Activated naive CD8-positive, alpha-beta T cell treated with anti-CD3 and anti-CD28 coated beads, Interleukin-2, amount 50 U/mL, for 16 hours (primary cell): ENCODE data around the gene TRIM10.

Source experiments
- DNase-seq: peaks from one replicate; pipeline ENCODE4 v3.0.0-alpha.2; 2020; ENCODE audit warnings: low read depth, low spot score

TRIM10 gene, protein sequence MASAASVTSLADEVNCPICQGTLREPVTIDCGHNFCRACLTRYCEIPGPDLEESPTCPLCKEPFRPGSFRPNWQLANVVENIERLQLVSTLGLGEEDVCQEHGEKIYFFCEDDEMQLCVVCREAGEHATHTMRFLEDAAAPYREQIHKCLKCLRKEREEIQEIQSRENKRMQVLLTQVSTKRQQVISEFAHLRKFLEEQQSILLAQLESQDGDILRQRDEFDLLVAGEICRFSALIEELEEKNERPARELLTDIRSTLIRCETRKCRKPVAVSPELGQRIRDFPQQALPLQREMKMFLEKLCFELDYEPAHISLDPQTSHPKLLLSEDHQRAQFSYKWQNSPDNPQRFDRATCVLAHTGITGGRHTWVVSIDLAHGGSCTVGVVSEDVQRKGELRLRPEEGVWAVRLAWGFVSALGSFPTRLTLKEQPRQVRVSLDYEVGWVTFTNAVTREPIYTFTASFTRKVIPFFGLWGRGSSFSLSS

DNA sequence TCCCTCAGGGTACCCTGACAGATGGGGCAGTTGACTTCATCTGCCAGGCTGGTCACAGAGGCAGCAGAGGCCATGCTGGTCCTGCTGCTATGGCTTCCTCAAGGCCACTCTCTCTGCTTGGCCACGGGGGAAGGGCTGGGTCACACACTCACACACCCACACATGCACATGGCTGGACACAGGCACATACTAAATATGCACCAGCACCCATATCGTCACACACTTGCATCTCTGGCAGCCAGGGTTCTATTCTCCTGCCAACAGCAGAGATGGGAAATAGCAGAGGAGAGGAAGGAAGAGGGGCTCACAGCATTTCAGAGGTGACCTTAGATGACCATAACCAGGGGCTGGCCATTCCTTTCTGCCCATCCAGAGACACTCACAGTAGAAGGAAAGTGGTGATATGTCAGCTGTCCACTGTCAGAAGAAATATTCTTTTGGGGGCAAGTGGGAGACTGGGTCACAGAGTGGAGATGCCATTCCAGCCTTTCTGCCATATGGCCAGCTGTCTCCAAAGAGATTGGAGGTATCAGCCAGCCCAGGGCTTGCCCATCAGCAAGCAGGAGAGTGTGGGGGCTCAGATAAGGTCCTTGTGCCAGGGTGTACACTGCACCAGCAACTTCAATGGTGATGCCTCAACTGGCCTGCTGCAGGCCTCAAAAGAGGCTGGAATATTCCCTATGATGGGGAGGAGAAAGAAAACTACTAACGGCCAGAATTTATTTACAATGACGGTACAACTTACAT, at the start of gene TRIM10:
Gene TRIM10 (minus strand): TSS at position 427 of the 747 bp plus-strand sequence. CDS start 353 bp downstream, at position 74.
- DNase-seq, result no peak

DNA sequence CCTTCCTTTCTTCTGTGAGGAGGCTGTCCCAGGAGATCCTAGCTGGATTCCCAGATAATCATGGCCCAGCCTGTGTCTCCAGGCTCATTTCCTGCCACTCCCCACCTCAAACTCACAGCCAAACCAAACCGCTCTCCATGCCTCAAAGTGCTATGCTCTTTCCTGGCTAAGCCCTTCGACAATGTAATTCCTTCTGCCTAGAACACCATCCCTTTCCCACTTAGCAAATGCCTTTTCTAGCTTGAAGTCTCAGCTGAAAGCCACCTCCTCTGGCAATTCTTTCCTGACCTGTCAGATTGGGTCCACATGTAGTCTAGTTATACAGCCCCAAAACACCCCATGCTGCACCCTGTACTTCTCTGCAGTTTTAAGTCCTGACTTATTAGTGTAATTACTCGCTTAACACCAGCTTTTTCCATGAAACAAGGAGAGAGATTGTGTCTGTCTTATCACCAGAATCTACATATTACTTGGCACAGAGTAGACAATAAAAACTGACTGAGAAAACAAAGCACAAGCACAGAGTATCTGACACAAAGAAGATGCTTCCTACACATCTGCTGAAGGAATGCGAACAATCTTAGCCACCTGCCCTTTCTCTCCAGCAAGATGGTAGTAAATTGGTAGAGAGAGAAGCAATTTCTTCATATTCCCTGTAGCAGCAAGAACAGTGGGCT, 46.7 kb upstream of the TRIM10 start:
- no peak for DNase-seq

DNA sequence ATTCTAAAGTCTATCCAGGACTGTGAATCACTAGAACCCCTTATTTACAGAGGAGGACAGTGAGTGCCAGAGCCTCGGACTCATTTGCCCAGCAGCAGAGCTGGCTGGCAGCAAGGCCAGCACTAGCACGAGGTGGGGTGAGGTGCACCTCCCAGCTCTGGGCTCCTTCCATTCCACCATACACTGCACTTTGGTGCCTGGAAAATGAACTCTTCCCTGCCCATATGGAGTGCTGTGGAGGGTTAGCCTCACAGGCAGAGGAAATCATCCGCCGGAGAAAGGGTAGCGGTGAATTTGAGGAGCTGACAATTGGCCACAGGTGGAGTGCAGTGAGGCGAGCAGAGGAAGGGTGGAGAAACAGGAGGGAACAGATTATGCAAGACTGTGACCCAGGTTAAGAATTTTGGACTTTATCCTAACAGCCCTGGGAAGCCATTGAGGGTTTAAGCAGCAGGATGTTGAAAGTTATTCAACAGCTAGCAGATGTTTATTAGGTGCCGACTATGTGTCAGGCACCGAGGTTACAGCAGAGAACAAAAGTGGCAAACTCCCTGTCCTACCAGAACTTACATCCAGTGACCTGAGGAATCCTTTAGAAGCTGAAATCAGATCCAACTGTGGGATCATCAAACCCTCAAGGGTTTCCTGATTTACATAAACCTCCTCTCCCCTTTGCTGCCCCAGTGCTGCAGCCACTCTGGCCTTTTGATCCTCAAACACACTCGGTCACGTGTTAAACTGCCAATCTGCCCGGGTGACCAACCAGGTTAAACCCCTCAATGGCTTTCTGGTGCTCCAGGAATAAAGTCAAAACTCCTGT, 46.0 kb upstream of the TRIM10 start:
- DNase-seq, result no peak

DNA sequence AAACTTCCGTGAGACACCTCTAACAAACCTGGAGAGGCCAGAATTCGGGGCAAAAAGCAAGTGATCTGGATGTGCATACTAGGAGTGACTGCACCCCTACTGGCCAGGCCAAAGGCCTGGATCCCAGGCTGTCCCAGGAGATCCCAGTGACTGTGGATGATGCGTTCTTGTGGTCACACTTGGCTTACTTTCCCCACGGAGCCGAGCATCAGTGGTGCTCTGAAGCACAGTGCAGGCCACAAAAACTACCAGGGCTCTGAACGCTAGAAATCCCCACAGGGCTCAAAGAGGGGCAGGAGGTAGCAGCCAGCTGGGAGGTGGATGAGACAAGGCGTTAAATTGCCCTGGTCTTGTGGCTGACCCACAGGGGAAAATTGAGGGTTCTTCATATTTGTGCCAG, 45.1 kb upstream of the TRIM10 start:
- DNase-seq, result no peak

DNA sequence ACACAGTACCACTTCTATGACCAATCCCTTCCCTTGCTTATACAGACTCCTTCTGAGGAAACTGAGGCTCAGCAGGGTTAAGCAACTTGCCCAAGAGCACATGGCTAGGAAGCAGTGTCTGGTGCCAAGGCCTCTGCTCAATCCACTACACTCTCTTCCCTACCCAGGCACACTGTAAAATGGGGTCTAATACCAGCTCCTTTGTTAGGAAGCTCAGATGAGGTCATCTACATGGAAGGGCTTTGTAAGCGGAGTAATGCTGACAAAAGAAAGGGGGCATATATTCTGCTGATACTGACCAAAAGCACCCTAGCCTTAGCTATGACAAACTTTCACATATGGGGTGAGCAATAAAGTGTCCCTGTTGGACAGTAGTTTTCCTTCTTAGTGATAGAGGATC, 43.1 kb upstream of the TRIM10 start:
- no peak for DNase-seq

- no peak for DNase-seq
Measured at GRCh38 chr6:30202366-30202765, 41.4 kb upstream of the TRIM10 start.

- DNase-seq, result no peak
Measured at GRCh38 chr6:30200551-30201281, 39.7 kb upstream of the TRIM10 start.

DNA sequence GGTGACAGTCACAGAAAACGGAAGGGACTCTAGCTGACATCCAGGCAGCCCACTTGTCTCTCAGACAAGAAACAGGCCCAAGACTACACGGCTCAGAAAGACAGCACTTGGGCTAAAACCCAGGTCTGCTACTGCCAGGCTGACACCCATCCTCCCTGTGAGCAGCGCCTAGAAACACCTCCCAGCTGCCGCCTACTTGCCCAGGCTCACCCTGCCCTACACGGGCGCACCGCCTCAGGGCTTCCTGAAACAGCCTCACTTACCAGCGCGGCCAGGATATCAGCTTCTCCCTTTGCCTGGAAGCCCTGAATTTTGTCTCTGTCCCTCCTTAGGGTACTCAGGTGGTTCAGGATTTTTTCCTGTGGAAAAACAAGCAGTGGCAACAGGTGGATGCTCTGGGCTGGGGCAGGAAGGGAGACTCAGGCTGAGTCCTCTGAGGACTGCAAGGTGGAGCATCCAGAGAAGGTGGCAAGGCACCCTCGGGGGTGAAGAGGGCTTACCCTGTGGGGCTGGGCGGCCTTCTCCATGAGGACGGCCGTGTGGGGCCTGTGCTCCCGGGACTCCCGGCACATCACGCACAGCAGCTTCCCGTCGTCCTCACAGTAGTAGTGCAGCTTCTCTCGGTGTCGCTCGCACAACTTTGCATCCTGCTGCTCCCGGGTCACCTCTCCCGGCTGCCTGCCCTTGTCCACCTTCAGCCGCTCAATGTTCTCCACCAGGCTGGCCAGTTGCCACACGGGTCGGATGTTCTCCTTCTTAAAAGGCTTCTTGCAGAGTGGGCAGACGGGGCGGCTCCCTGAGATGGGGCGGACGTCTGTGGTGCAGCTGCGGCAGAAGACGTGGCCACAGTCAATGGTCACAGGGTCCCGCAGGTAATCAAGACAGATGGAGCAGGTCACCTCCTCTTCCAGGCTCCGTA, 37.4 kb upstream of the TRIM10 start:
- DNase-seq, result no peak

GRCh38 chr6:30196376-30196775, 35.4 kb upstream of the TRIM10 start:
- DNase-seq, result no peak

GRCh38 chr6:30195951-30196350, 34.9 kb upstream of the TRIM10 start:
- no peak for DNase-seq

DNA sequence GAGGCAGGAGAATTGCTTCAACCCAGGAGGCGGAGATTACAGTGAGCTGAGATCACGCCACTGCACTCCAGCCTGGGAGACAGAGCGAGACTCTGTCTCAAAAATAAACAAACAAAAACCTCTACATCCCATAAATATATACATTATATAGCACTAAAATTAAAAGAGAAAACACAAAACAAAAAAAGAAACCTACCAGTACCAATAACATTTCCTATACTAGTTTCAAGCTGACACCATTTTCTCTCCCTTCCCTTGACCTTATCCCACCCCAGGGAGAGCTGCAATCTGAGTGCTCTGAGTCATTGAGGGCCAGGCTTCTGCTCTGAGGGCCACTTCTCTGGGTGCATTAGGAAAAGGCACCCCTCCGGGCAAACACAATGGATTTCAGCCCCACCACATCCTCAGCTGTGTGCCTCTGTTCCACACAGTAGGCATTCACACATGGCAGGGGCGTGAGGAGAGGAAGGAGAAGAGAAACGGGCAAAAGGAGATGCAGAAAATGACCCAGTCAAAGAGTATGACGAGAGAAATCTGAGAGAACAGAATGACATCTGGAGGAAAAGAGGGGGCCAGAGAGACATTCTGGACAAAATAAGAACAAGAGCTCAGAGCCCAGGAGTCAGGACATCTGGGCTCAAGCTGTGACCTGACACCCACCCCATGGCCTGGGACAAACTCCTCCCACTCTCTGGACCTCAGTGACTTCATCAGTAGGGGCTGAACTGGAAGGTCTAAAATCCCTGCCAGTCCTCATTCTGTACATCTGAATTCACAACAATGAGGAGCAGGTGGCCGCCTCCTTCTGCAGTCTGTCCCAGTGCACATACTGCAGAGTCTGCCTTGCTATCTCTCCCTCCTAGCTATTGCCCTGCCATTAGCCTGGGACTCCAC, 34.0 kb upstream of the TRIM10 start:
- DNase-seq, result no peak

DNA sequence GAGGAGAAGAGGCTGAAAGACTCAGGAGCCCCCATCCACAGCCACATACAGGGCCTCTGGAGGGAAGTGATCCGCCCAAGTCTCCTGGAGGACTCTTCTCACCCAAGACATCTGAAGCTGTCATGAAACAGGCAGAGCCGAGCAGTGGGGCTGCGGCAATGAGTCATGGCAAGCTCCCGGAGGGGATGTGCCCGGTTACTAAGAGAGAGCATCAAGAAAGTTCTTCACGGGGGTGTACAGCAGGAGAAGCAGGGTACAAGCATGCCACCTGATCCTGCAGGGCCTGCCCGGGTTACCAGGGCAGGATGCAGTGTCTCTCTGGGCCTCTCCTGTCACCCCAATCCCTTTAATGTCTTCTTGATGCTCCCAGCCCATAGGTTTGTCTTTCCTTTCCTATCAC, 31.1 kb upstream of the TRIM10 start:
- DNase-seq, result no peak

DNA sequence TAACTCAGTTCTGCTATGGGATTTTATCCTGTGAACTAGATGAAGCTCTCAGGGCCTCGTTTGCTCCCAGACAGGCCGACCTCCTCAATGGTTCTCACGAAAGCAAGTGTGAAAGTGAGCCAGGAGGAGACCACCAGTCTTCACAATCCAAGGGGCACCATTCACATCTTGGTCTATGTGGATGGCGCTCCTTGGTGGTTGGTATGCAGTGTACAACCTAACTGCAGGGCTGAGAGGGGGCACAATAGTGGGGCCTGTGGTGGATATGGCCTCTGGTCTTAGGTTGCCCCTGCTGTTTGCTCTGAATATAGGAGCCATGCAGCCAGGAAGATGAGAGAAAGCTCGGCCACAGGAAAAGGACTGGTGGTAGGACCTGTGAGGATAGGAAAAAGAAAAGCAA, 27.5 kb upstream of the TRIM10 start:
- no peak for DNase-seq

DNA sequence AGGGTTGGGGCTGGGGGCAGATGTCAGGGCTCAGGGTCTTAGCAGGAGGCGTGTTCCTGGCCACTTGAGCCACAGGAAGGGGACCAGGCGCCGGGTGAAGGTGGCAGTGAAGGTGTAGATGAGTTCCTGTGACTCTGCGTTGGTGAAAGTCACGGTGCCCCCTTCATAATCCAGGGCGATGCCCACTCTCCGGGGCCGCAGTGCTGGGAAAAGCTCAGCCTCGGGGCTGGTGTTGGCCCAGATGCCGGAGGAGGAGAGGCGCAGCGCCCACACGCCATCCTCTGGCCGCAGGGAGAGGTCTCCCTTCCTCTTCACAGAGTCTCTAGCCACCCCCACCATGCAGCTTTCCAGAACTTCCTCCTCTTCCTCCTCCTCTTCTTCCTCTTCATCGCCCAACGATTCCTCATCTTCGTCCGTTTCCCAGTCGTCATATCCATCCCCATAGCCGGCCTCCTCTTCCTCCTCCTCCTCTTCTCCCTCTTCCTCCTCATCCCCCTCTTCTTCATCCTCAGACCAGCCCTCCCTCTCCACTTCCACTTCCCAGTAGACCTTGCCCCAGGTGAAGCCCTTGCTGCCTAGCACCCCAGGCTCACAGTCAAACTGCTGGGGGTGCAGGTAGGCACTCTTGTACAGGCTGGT, 25.0 kb upstream of the TRIM10 start:
- no peak for DNase-seq

GRCh38 chr6:30184417-30185031, 23.5 kb upstream of the TRIM10 start:
- DNase-seq, result no peak

GRCh38 chr6:30180145-30180544, 19.1 kb upstream of the TRIM10 start:
- no peak for DNase-seq

DNA sequence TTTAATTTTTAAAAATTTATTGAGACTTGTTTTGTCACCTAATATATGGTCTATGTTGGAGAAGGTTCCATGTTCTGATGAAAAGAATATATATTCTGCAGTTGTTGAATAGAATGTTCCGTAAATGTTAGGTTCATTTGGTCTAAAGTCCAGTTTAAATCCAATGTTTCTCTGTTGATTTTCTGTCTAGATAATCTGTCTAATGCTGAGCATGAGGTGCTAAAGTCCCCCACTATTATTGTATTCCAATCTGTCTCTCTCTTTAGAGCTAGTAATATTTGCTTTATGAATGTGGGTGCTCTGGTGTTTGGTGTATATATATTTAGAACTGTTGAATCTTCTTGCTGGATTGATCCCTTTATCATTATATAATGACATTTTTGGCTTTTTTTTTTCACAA, 17.8 kb upstream of the TRIM10 start:
- no peak for DNase-seq

DNA sequence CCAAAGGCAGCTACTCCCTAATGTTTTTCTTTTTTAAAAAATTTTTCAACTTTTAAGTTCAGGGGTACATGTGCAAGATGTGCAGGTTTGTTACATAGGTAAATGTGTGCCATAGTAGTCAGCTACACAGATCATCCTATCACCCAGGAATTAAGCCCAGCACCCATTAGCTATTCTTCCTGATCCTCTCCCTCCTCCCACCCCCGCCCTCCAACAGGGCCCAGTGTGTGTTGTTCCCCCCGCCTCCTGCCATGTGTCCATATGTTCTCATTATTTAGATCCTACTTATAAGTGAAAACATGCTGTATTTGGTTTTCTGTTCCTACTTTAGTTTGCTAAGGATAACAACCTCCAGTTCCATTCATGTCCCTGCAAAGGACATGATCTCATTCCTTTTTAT, 14.8 kb upstream of the TRIM10 start:
- DNase-seq, result no peak
